Hepatic stellate cell (primary cell): ENCODE results near the gene TMEM245.
A peak's percentile ranks its signal among the peaks of the same experiment; 100 is the strongest.

Experiments used
- DNase-seq: peaks from one replicate; pipeline ENCODE4 v3.0.0; 2011; ENCODE audit warnings: low spot score

Gene TMEM245

DNA sequence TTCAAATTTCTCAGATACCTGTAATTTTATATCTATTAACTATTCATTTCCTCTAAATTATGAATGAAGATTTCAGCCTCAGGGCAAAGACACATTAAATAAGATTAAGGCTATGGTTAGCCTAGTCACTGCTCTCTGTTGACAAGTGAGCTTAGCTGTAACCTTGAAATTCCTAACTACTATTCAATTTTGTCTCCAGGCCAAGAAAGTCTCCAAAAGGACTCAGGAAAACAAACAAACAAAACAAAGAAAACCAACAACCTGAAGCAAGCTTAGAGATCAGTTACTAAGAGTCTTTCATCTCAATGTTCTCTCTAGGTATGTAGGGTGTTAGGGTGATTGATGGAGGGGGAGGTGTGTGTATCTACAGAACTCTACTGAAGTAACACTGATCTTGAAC lies 96.9 kb downstream of the TMEM245 start:
- DNase-seq = no peak

DNA sequence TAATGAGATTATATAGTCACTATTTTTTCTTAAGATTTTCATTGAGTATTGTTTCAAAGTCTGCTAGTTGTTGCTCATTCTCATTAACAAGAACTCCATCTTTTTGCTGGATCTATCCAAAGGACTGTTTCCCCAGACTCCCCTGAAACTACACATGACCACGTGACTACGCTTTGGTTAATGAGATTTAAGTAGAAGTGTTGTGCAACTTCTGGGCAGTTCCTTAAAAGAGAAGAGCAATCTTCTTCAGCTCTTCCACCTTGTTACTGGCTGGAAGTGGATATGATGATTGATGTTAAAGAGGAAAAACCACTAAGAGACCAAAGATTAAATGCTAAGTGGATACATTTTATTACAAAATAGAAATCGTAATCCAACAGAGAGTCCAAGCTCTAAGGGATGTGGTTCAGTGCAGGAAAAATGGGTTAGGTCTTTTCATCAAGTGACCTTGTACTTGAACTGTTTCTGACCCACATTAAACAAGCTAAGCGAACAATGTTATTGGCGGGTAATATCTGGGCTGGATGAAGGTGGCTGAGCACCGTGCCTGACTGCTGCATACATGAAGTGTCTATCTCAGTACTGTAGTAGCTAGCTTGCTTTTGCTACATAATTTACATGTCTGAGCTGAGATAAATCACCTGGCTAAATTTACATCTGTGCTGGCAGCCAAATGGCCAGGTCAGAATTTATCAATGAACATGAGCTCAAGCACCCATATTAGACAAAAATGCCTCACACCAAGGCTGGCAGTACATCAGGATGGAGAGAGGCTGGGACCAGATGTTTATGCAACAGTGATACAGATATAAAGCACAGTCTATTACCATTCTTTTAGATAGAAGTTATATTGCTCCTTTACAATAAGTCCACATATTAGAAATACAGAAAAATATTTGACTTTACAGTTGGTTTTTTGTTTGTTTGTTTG lies 98.9 kb downstream of the TMEM245 start:
- no peak for DNase-seq

DNA sequence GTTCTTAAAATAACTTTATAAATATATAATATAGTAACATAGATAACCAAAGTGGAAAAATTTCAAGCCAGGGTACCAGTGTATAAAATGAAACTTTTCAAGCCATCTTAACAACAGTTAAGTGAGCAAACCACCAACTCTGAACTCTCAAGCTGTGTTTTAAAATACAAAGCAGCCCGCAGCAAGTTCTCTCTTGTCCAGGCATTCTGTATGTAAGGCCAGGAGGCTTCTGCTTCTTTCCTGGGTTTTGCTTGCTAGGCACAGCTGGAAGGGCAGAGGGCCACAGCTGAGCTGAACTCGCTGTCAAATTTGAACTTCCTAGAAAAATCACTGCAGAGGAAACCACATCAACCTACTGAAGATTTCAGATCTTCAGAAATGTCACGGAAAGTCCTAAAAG lies 99.6 kb downstream of the TMEM245 start:
- no peak for DNase-seq

DNA sequence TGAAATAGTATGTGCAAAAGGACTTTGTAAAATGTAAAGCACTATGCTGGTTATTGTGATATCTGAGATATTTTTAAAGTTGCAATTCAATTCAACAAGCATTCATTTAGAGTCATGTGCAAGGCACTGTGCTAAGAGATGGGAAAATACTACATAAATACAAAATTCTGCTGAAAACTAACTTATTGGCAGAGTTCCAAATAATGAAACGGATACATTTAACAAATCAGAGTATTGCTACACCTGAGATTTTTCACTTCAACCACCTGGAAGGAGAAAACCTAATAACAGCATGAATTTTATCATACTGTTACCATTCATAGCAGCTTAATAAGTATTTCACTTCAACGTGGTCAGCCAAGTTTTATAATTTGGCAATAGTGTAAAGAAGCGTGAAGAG lies 100.3 kb downstream of the TMEM245 start:
- DNase-seq = no peak

DNA sequence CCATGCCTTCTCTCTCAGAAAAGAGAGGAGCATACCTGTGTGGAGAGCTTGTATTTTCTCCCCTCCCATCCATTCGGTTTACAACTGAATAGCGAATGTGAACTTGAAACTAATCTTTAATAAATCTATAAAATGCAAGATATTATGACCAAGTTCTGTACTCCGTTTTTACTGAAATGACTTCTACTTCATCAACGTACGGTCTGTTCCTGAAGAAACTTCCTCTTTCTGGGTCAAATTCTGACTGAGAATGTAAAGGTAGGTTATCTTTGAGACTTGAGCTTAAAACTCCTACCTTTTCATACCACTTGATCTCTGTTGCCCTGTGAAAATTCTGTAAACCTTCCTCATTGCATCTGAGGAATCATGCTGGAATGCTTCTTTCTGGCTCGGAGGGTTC lies 102.3 kb downstream of the TMEM245 start:
- no peak for DNase-seq

DNA sequence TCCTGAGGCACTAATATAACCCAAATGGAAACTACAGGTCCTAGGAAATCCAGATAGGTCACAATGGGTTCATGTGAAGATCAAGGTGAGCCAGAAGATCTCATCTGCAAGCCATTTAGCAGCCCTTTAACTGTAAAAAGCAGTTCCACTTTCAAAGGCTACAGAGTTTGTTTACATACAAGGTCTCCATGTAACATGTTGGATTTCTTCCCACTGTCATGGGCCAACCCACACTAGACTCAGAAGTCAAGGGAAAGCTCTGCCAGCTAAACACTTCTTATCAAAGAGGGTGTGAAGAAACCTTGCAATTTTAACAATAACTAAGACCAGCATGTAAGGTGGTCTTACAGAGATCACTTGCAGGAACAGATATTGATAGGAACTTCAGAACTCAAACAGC lies 102.7 kb downstream of the TMEM245 start:
- DNase-seq = no peak

DNA sequence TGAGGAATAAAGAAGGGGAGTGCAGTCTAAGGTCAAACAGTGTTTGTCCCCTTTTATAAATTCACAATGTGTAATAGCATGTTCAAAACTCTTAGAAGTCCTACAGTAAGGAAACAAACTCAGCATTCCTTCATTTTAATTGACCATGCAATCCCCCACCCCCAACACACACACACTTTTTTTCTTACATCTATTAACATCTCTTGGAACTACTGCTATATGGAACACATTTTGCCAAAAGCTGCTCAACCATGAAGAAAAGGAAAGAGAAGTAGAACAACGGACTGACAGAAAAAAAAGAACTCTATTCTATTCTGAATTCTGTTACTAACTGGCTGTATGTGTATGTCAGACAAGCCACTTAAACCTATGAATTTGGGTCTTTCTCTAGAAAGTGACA lies 103.6 kb downstream of the TMEM245 start:
- no peak for DNase-seq

DNA sequence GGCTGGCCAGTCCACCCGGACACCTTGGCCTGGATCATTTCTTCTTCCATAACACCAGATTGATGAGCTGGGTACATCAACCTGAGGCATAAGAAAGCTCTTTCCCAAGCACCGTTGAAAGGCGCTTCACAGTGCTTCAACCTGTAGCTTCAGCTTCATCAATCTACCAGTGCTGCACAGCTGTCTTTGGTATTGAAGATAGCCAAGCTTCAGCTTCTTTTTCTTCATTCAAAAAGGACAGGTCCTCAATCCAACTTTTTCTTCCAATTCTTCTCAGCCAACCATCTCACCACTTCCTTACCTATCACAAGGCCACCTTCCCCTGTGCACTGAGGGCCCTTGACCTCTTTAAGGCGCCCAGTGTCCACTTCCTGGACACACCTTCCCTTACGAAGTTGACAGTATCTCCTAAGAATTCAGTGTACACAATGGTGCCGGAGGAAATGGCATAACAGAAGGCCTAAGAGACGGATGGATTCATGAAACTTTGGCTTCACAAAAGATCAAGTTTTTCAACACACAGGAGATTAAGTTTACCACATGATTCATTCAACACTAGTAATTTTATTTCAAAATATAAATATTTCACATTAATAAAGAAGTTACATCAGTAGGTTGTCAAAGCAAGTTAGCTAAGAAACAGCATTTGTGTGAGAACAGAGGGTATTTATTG lies 105.0 kb downstream of the TMEM245 start:
- DNase-seq = no peak

DNA sequence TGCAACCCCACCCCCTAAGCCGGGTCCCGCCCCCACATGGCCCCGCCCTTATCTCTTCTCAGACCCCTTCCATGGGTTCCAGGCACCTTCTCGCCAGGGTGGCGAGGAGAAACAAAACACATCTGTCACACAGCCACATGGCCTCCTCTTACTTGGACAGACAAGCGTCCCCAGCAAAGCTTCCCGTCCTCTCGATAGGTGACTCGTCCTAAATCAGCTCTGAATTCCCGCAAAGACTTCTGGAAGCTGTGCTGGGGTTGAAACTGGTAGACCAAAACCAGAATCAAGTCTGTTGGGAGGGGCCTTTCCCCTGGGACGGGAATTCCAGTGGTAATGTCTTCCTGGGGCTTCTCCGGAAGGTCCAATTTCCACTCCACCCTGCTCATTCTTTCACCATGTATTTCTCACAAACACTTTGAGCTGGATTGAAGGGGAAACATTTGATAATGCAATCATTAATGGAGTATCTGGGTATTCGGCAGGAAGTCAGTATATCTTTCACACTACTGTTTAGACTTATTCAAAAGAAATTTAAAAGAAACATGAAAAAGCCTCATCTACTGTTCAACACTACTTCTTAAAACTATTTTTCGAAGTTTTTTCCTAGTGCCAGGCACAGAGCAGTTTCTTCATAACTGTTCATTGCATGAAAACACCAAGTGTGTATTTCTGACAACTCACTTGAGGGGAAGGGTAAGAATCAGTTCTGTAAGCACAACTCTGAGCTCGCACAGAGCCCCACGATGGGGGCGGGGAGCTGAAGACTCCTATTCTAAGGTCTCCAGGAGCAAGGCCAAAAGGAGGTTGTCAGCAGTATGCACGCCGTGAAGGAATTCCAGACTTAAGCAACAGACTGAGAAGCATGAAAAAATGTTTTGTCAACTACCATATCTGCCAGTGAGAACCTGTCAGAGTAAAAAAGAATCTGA lies 105.8 kb downstream of the TMEM245 start:
- DNase-seq = peak; percentile 59

DNA sequence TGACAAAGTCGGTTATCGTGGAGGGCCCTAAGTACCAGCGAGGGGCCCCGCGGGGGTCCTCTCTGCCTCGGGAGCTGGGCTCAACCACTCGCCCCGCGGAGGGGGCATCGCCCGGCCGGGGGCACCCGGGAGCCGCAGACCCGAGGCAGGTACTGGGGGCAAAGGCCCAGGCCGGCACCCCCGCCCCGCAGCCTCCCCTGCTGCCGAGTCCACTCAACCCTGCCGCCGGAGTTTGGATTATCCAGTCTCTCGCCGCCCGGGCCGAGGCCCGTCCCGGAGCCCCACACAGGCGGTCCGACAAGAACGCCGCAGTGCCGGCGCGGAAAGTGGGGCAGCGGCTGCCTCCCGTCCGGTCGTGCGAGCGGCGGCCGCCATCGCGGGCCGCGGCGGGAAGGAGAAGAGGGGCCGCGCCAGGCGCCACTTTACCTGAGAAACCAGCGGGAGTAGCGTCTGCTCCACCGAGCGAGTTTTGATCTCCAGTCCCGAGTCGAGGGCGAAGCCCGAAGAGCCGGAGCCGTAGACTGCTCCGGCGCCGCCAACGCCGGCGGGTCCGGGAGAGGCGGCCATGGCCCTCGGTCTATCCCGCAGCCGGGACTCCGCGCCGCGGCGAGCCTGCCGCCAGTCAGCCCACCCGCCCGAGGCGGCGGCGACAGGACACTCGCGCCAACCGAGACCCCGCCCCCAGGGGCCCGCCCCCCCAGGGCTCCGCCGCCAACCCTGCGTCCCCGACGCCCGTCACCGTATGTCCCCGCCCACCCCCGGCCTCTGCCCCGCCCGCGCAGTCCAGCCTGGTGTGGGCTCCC lies 106.7 kb downstream of the TMEM245 start, which contains the start of gene CTNNAL1:
CTNNAL1 (minus strand) TSS at position 624 of the 803 bp plus-strand sequence; CDS start at position 567, 57 bp downstream.
- peak; percentile 90 for DNase-seq

DNA sequence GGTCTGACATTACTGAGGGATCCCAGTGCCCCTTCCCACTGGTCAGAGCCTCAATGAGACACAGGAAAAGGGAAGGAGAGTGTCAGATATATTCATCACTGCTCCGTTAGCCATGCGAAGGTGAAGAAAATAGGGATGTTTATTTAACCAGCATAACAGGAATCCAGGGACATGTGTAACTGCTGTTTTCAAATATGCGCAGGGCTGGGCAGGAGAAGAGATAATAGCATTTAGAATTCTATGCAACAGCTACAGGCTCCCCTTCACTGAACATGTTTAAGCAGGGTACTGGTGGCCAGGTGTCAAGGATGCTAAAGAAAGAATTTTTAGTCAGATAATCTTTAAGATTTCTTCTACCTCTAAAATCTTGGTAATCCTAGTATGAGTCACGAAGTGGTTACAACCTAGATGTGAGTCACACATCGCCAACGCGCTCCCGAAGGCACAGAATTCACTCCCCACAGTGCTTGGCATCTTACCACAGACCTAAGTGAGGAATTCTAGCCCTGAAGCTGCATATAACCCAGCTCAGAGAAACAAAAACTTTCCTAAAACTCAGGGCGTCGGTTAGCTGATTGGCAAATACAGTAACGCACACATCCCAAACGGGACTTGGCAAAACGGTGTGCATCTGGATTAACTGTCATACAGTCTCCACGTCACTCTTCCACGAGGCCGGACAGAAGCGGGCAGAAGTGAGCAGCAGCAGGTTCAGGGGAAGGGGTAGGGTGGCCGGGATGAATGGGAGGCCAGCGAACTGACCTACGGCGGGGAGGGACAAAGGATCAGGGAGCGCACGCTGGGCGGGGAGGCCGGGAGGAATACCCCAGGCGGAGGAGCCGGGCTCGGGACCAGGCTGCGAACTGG lies 107.5 kb downstream of the TMEM245 start:
- DNase-seq = peak; percentile 81

DNA sequence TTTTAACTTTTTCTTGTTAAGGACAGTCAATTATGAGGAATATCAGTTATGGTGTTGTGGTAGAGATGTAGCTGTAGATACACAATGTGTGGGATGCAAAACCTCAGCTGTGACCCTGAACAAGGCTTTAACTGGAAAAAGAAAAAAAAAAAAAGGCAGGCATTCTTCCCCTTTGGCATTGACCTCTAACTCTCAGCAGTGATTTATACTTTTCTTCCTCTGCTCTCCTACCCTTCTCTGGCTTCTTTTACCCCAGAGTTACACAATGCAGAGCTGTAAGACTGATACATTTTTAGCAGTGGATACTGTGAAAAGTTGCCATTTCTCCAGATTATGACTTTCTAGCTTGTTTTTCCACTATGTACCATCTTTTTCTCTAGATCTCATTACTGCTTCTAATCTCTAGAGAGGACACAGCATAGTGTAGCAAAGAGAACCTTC lies 108.5 kb downstream of the TMEM245 start:
- DNase-seq = no peak

DNA sequence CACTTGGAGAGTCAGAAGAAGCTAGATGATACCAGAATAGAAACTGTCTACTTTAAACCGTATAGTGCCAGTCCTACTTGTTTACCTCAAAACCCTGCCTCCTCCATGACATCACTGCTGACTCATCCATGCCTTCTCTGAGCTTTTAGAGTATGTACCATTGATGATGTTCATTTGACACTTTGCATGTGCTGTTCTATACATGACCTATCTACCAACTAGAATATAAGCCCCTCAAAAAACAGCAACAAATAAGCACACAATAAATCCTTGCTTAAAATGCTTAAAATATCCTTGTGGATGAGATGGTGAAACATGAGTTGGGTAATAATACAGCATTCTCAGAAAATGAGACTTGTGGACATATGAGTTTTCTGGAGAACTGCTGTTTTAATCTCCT lies 109.0 kb downstream of the TMEM245 start:
- DNase-seq = peak; percentile 35

DNA sequence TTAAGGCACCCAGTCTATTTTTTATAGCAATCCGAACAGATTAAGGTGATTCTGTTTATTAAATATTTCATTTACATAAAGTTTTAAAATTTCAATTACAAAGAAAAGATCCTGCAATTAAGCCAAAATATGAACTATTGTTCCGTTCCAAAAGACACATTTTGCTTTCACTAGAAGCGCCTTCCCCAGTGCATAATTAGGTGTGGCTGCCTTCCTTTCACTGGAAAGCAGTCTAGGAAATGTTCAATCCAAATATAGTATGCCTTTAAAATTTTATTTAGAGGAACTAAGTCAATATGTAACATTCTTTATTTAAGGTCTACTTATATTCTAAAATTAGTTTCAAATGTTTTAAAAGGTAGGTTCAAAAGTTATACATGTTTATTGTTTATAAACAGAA lies 114.1 kb downstream of the TMEM245 start:
- DNase-seq = no peak

DNA sequence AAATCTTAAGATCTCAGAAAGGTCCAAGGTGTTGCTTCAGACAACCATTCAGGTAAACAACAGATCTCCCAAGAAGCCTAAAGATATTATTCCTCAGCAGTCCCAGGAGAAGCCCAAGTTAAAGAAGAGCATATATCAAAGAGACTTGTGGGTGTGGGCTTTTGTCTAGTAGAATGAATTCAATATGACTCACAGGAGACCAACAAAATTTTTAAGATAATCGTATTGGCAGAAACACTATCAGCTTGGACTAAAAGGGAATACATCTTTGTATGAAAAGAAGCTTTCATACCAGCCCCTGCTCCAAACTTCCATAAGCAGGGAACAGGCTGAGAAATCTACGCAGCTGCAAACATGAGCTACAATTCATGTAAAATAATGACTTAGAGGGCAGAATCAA lies 116.6 kb downstream of the TMEM245 start:
- DNase-seq = no peak

DNA sequence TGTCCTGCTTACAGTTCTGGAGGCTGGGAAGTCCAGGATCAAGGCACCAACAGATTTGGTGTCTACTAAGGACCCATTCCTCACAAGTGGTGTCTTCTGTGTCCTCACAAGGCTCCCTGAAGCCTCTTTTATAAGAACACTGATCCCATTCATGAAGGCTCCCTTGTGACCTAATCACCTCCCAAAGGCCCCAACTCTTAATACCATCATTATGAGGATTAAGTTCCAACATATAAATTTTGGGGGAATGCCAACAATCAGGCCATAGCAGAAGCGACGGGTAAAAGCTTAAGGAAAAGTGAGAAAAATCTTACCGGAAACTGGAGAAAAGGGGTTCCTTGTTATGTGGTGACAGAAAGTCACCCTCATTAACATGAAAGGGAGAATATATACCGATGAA lies 117.6 kb downstream of the TMEM245 start:
- DNase-seq = no peak

DNA sequence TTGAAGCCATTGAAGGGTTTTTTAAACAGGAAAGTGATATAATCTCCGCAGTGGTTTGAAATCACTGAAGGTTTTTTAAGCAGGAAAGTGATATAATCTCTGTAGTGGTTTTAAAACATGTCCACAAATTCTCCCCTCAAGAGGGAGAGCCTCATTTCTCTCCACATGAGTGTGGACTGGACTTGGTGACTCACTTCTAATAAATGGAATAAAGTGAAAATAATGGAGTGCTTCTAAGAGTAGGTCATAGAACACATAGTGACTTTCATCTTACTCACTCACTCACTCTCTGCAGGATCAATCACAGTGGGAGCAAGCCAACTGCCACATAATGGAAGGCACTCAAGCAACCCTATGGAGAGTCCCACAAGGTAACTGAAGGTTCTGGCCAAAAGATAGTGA lies 118.5 kb downstream of the TMEM245 start:
- DNase-seq = peak; percentile 57

DNA sequence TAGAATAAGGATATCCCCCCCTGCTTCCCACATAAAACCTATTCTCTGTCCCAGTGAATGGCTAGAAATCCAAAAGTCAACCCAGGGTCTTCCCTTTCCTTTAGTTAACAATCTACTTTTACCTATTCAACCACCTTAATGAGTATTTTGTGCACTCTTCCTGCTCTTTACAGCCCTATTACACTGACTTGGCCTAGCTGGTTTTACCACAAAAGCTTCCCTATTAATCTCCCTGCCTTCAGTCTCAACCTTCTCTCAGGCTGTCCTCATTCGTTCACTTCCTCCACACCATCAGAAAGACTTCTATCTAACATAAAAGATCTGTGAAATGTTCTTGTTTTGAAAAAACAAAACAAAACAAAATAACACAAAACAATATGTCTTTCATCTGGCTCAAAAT lies 122.6 kb downstream of the TMEM245 start:
- no peak for DNase-seq

DNA sequence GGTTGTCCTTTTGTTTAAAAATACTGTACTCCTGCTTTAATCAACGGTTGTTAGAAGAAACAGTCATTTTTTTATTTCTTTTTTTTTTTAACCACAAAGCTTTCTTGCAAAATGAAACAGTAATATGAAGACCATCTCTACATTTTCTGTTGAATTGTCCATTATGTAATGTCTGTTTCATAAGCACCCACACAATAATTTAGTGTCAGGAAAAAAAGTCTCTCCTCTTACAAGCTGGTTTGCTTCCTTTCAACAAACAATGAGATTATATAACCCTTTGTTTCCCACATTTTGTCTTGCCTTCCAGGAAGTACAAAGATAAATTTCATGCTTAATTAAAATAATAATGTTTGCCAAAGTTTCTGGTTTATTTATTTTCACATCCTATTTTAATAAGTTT lies 123.1 kb downstream of the TMEM245 start:
- no peak for DNase-seq

DNA sequence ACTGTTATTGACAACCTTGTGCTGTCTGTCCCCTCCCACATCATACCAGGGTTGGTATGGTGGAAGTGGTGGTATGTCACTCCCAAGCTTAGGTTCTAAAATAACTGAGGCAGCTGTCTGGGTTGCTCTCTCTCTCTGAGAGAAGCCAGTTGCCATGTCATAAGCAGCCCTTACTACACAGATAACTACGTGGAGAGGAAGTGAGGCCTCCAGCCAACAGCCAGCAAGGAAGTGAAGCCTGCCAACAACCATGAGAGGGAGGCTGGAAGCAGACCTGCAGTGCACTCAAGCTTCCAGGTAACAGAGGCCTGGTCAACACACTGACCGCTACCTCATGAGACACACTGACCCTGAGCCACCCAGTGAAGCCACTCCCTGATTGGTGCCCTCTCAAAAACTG lies 125.1 kb downstream of the TMEM245 start:
- DNase-seq = no peak
